GM23338 (cell line): ENCODE data around the gene RAC3. TPM values are rescaled to one million over a fixed set of nuclear protein-coding genes. Genes with fewer than 3 reads are reported as not detected.
A peak's percentile ranks its signal among the peaks of the same experiment; 100 is the strongest.

Experiments used
- ATAC-seq: fragments of 200-7000 bp; cut with Tn5 transposase; 3 replicates; pipeline ENCODE4 v1.9.1; 2020
- DNase-seq: peaks from one replicate; pipeline ENCODE4 v3.0.0-alpha.2; 2015; ENCODE audit warnings: low spot score
- H2AFZ ChIP-seq: fragments of 200-600 bp; sonication (generic); 2 replicates; pipeline ENCODE4 v1.8.0; 2016; ENCODE audit warnings: antibody characterized with exemption, mild to moderate bottlenecking, moderate library complexity
- H3F3A ChIP-seq: fragments of 200-600 bp; sonication (generic); replicated peaks from 2 replicates; pipeline ENCODE4 v1.8.0; 2017; ENCODE audit warnings: antibody characterized with exemption, mixed run types, low read depth
- H3K27ac ChIP-seq: fragments of 200-600 bp; sonication (generic); 2 replicates; pipeline ENCODE4 v1.6.1; 2016; ENCODE audit warnings: low read depth
- H3K27me3 ChIP-seq: fragments of 200-600 bp; sonication (generic); 2 replicates; pipeline ENCODE4 v1.8.0; 2016; ENCODE audit warnings: mild to moderate bottlenecking, mixed run types, moderate library complexity; ENCODE audit not compliant: insufficient read depth
- H3K36me3 ChIP-seq: fragments of 200-600 bp; sonication (generic); 2 replicates; pipeline ENCODE4 v1.8.0; 2016; ENCODE audit warnings: mild to moderate bottlenecking; ENCODE audit not compliant: insufficient read depth
- H3K4me1 ChIP-seq: fragments of 200-600 bp; sonication (generic); 2 replicates; pipeline ENCODE4 v1.8.0; 2016; ENCODE audit warnings: mild to moderate bottlenecking, moderate library complexity; ENCODE audit not compliant: insufficient read depth
- H3K4me2 ChIP-seq: fragments of 200-600 bp; sonication (generic); 2 replicates; pipeline ENCODE4 v1.7.1; 2017; ENCODE audit warnings: mixed run types
- H3K4me3 ChIP-seq: fragments of 200-600 bp; sonication (generic); 2 replicates; pipeline ENCODE4 v1.6.1; 2016; ENCODE audit warnings: mixed run types
- H3K79me2 ChIP-seq: fragments of 200-600 bp; sonication (generic); replicated peaks from 2 replicates; pipeline ENCODE4 v1.8.0; 2017; ENCODE audit warnings: mild to moderate bottlenecking; ENCODE audit not compliant: insufficient read depth
- H3K9me2 ChIP-seq: fragments of 200-600 bp; sonication (generic); 2 replicates; pipeline ENCODE4 v1.8.0; 2017; ENCODE audit not compliant: insufficient read depth
- H4K20me1 ChIP-seq: fragments of 200-600 bp; sonication (generic); replicated peaks from 2 replicates; pipeline ENCODE4 v1.8.0; 2017; ENCODE audit warnings: mild to moderate bottlenecking; ENCODE audit not compliant: insufficient read depth
- H3K27ac Mint-ChIP-seq: 2 replicates; pipeline ENCODE4 v1.8.0; 2020; ENCODE audit warnings: inconsistent platforms, mild to moderate bottlenecking, moderate library complexity, mixed read lengths
- H3K27me3 Mint-ChIP-seq: 3 replicates; pipeline ENCODE4 v1.8.0; 2022; ENCODE audit warnings: low read depth, mild to moderate bottlenecking, moderate library complexity, mixed read lengths, inconsistent platforms; ENCODE audit not compliant: insufficient read depth, poor library complexity
- H3K36me3 Mint-ChIP-seq: 3 replicates; pipeline ENCODE4 v1.8.0; 2021; ENCODE audit warnings: low read depth, mild to moderate bottlenecking, inconsistent platforms, moderate library complexity, mixed read lengths
- H3K4me1 Mint-ChIP-seq: 3 replicates; pipeline ENCODE4 v1.8.0; 2020; ENCODE audit warnings: mild to moderate bottlenecking, inconsistent platforms, mixed read lengths
- H3K4me3 Mint-ChIP-seq: 3 replicates; pipeline ENCODE4 v1.8.0; 2021; ENCODE audit warnings: moderate library complexity, mild to moderate bottlenecking, inconsistent platforms, mixed read lengths
- H3K9me3 Mint-ChIP-seq: 3 replicates; pipeline ENCODE4 v1.8.0; 2020; ENCODE audit warnings: moderate library complexity, mild to moderate bottlenecking, inconsistent platforms, mixed read lengths
- CREB1 ChIP-seq: fragments of 250-450 bp; sonication (Bioruptor Pico); IDR thresholded peaks from 2 replicates; pipeline ENCODE4 v1.5.0; 2020; ENCODE audit warnings: low read depth, mild to moderate bottlenecking, moderate library complexity
- ETS1 ChIP-seq: IDR thresholded peaks from 2 replicates; pipeline ENCODE4 v1.6.1; 2016; ENCODE audit warnings: antibody characterized with exemption
- EZH2phosphoT487 ChIP-seq: fragments of 200-600 bp; sonication (generic); IDR thresholded peaks from one replicate; pipeline ENCODE4 v1.8.1; 2018; ENCODE audit warnings: antibody characterized with exemption; ENCODE audit not compliant: unreplicated experiment
- JUNB ChIP-seq: IDR thresholded peaks from one replicate; pipeline ENCODE4 v1.6.1; 2016; ENCODE audit warnings: antibody characterized with exemption; ENCODE audit not compliant: unreplicated experiment
- STAT1 ChIP-seq: IDR thresholded peaks from one replicate; pipeline ENCODE4 v1.6.1; 2016; ENCODE audit warnings: antibody characterized with exemption; ENCODE audit not compliant: unreplicated experiment
- ZNF114 ChIP-seq: fragments of 250-450 bp; sonication (Bioruptor Pico); IDR thresholded peaks from 2 replicates; pipeline ENCODE4 v1.5.0; 2020; ENCODE audit warnings: mild to moderate bottlenecking, moderate library complexity
- ZNF331 ChIP-seq: fragments of 250-450 bp; sonication (Bioruptor Pico); IDR thresholded peaks from 2 replicates; pipeline ENCODE4 v1.5.0; 2020; ENCODE audit warnings: low read depth, mild to moderate bottlenecking, moderate library complexity
- polyA plus RNA-seq: library from polyadenylated mRNA; unstranded; fragments of >200 nt; fragmentation: Nextera tagmentation; extraction: Ambion mirVana; gene quantifications from 2 replicates; pipeline ENCODE4 v1.2.1, GENCODE V29; 2016
- total RNA-seq: library from RNA; depleted of rRNA; stranded (reverse); fragments of >200 nt; shearing (Covaris generic); gene quantifications from 2 replicates; pipeline ENCODE4 v1.2.3, GENCODE V29; 2014
- TF ChIP-seq, protein P1 (sequence below), 2 experiments: fragments of 200-600 bp in 1 of 2; sonication (generic) in 1 of 2; conservative IDR thresholded peaks; 2 replicates each; pipeline versions ENCODE4 v1.5.1 to v1.6.1; 2016 to 2017; ENCODE audit warnings: antibody characterized with exemption in 2 of 2, low read depth in 2 of 2, mild to moderate bottlenecking in 2 of 2, moderate library complexity in 1 of 2

Gene RAC3
- total and polyA plus RNA-seq, 2 experiments from 2014 or later, result 31.5 to 293 TPM

DNA sequence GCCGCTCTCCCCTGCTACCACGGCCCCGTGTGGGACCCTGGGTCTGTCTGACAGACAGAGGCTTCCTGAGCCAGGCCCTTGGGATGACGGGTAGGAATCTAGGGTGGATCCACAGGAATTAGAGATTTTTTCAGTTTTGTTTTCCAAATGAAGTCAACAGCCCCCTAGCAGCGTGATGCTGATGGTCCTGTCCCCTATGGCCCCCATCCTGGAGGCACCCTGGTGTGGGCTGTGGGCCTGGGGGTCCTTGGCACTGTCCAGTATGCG lies 24.3 kb upstream of the RAC3 start (continued):
- TF ChIP-seq ETS1 (no peak), ZNF114 (CRISPR knock-in tag) (no peak), EZH2phosphoT487 (no peak), CREB1 (CRISPR knock-in tag) (no peak), ZNF331 (CRISPR knock-in tag) (no peak), STAT1 (no peak), JUNB (no peak)
- TF ChIP-seq, protein P1, sequence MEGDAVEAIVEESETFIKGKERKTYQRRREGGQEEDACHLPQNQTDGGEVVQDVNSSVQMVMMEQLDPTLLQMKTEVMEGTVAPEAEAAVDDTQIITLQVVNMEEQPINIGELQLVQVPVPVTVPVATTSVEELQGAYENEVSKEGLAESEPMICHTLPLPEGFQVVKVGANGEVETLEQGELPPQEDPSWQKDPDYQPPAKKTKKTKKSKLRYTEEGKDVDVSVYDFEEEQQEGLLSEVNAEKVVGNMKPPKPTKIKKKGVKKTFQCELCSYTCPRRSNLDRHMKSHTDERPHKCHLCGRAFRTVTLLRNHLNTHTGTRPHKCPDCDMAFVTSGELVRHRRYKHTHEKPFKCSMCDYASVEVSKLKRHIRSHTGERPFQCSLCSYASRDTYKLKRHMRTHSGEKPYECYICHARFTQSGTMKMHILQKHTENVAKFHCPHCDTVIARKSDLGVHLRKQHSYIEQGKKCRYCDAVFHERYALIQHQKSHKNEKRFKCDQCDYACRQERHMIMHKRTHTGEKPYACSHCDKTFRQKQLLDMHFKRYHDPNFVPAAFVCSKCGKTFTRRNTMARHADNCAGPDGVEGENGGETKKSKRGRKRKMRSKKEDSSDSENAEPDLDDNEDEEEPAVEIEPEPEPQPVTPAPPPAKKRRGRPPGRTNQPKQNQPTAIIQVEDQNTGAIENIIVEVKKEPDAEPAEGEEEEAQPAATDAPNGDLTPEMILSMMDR (conservative IDR thresholded peaks at IDR 0.05; ENCODE audit: low read depth in 2 of 2), result no peak

GRCh38 chr17:82007495-82008257 lies 23.8 kb upstream of the RAC3 start:
- Mint-ChIP-seq H3K4me1 (no peaks in the 10 kb centered on the region), H3K36me3 (no peaks in the 10 kb centered on the region), H3K27me3 (peaks cover 14% of the 10 kb centered on the region), H3K4me3 (no peak overlapping the region), H3K27ac (no peak overlapping the region), H3K9me3 (no peaks in the 10 kb centered on the region)
- Histone ChIP-seq H2AFZ (no peak overlapping the region), H3K4me2 (no peak overlapping the region), H4K20me1 (no peaks in the 10 kb centered on the region), H3K4me1 (no peaks in the 10 kb centered on the region), H3K79me2 (no peaks in the 10 kb centered on the region), H3F3A (0 out of 2 replicates have a peak, but pooled peaks cover 2% of the 10 kb centered on the region), H3K36me3 (no peaks in the 10 kb centered on the region), H3K27me3 (no peaks in the 10 kb centered on the region), H3K27ac (no peak overlapping the region), H3K4me3 (no peak overlapping the region), H3K9me2 (no peaks in the 10 kb centered on the region)
- DNase-seq, result no peak
- TF ChIP-seq, protein P1 (conservative IDR thresholded peaks at IDR 0.05; ENCODE audit: low read depth in 2 of 2), result peak in 1 of 2 experiments; percentile 31; a peak in 1 of 4 replicates
- TF ChIP-seq JUNB, result no peak
- no peak; the same call in 2 of the 3 replicates for ATAC-seq
